Measurements from ENCODE around the gene TRMU.

The TRMU gene, protein sequence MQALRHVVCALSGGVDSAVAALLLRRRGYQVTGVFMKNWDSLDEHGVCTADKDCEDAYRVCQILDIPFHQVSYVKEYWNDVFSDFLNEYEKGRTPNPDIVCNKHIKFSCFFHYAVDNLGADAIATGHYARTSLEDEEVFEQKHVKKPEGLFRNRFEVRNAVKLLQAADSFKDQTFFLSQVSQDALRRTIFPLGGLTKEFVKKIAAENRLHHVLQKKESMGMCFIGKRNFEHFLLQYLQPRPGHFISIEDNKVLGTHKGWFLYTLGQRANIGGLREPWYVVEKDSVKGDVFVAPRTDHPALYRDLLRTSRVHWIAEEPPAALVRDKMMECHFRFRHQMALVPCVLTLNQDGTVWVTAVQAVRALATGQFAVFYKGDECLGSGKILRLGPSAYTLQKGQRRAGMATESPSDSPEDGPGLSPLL

DNA sequence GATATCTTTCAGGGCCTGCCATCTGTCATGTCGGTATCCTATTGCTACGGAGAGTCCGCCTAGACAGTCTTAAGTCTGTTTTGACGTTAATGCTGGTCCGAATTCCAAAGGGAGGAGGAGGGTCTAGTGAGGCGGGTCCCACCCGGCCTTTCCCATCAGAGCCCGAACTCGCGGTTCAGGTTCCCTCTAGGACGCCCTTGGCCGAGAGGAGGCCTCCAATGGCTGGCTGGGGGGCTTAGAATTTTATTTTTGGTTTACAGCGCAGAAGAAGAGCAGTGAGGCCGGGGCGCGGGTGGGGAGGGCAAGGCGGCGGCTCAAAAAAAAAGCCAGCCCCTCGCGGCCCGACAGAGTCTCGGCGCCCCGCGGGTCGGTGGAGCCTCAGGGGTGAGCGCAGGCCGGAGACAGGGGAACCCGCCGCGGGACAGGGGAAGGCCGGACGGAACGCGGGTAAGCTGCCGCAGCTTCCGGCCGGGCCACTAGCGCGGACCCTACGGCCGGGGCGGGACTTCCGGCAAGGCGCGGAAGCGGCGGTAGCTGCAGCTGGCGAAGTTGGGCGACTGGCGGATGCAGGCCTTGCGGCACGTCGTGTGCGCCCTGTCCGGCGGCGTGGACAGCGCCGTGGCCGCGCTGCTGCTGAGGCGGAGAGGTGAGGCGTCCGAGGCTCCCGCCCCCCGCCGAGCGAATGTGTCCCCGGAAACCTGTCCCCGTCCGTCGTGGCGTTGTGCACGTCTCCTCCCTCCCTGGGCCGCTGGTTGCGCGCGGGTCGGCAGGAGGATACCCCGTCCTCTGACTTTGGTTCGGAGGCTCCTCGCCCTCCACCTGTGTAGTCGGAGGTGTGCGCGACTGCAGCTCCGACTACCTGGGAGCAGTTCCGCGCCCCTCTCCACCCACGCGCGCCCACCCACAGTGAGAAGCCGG lies at the start of gene TRMU:
Gene TRMU, plus strand, starts transcription at position 514 of the 918 bp plus-strand sequence. Its CDS starts 51 bp downstream, at position 565.
- DNase-seq = peak; percentile 91

DNA sequence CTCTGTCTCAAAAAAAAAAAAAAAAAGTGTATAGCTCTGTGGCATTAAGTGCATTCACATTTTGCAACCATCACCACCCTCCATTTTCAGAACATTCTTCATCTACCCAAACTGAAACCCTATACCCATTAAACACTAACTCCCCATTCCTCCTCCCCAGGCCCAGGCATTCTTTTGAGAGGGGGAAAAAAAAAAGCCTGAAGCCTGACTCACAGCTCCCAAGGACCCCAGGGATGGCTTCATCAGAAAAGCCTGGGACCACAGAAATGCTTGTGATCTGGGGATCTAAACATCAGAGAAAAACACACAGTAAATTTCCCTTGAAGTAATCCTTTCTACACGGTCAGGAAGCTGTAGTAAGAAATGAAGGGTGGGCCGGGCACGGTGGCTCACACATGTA lies 49.5 kb upstream of the TRMU start:
- DNase-seq = no peak

DNA sequence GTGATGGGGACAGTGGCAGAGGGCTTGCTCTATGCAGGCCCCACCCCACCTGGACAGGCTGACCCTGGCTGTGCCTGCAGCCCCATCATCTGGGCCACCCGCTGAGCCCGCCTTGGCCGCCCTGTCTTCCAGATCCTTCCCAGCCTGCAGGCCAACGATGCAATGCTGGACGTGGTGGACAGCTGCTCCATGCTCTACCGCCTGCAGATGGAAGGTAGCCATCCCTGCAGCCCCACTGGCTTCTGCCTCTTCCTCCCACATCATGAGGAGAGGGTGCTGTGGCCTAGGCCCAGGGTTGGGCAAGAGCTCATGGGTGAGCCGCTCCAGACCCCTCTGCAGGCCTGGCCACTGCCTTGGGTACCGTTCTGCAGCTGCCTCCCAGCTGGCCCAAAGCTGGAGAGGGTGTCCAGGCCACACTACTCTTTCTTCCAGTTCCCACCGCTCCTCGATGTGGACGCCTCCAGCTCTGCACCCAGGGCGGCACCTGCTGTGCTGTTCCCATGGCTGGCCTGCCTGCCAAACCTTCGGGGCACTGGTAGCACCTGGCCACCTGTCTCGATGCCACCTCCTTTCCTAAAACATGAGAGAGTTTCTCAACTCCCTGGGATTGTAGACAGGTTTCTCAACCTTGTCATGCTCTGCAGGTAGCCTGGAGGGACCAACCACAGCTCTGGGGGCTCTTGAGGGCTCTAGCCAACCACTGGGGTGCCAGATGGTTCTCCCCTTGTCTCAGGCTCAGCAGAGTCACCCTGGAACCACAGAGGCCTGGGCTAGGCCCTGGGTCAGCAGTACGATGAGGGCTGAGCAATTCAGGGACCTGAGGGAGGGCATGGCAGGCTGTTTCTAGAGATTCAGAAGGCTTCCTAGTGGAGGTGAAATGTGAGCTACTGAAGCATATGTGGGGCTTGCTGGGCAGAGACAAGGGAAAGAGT lies 48.3 kb upstream of the TRMU start:
- DNase-seq = no peak

DNA sequence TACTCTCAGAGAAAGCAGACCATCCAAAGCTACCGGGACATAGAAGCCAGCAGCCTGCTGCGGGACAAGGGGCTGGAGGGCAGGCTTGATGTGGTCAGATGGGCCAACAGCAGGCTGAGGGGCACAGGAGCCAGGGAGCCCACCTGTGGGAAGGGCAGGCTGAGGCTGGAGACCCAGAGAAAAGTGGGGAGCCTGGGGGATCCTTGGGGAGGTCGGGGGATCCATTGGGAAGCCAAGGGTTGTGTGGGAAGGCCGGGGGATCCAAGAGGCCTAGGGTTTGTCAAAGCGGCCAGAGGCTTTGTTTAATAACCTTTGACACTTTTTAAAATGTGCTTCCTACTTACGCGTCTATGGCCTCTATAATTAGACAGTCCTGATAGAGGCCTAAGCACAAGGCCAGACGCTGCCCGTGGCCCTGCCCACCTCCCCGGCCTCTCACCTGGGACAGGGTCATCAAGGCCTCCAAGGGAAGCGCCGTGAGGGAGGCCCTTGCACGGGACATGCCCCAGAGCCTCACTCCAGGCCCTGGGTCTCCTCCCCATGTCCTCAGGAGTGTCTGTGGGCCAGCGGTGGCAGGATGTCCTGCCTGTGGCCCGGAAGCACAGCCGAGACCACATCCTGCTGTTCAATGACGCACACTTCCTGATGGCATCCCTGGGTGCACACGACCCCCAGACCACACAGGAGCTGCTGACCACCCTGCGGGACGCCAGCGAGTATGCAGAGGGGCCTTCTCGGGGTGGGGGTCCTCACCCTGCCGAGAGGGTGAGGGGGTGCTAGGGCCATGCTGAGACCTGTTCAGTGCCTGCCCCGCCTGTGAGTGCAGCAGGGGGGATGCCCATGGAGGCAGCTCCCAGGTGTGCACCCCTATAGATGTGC lies 47.4 kb upstream of the TRMU start:
- no peak for DNase-seq

DNA sequence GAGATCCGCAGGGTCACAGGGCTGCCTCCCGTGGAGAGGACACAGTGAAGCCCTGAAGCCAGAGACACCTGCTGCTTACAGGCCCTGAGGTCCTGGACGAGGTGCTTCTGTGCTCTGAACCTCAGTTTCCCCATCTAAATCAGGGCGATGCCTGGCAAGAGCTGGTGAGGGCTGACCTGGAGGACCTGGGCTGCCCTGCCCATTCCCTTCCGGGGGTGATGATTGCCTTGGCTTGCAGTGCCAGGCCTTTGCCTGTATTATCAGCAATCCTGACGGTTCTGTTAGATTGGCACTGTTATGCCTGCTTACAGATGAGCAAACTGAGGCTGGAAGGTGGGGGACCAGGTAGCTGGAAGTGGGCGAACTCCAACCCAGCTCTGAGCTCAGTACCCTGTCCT lies 46.7 kb upstream of the TRMU start:
- no peak for DNase-seq

DNA sequence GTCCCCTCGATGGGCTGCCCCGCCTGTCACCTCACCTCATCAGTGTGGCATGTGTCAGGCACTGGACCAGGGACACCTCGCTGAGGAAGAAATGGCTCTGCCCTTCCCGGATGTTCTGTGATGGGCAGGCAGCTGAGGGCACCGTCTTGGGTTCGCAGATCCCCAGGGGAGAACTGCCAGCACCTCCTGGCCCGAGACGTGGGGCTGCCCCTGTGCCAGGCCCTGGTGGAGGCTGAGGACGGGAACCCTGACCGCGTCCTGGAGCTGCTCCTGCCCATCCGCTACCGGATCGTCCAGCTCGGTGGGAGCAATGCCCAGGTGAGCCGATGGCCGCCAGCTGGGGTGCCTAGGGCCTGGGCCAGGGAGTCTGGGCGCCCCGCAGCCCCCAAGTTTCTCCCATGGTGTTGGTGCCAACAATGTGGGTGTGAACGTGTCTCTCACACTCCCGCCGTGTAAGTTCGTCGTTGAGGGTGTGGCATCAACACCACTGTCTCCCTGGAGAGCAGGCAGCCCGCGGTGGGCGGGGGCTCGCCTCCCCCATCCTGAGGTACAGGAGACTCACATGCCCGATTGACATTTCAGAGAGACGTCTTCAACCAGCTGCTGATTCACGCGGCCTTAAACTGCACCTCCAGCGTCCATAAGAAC lies 46.1 kb upstream of the TRMU start:
- no peak for DNase-seq

DNA sequence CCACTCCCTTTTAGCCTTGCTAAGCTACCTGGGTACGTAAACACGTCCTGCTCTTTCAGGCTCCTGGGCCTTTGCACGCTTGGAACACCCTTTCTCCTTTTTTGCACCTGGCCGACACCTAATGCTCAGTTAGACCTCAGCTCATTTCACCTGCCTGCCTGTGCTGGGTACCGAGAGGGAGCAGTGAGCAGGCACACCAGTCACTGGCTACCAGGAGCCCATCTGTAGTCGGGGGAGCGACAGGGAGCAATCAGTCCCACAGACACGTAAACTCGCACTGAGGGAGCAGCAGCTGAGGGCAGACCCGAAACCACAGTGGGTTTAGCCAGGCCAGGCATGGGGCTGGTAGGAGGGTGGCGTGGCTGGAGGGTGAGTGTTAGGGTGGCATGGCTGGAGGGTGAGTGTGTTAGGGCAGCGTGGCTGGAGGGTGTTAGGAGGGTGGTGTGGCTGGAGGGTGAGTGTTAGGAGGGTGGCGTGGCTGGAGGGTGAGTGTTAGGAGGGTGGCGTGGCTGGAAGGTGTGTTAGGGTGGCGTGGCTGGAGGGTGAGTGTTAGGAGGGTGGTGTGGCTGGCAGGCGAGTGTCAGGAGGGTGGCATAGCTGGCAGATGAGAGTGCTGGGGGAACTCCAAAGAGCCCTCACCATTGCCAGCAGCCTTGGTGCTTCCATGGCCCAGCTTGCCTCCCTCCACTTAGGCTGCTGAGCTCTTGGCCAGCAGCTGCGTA lies 45.2 kb upstream of the TRMU start:
- DNase-seq = no peak

DNA sequence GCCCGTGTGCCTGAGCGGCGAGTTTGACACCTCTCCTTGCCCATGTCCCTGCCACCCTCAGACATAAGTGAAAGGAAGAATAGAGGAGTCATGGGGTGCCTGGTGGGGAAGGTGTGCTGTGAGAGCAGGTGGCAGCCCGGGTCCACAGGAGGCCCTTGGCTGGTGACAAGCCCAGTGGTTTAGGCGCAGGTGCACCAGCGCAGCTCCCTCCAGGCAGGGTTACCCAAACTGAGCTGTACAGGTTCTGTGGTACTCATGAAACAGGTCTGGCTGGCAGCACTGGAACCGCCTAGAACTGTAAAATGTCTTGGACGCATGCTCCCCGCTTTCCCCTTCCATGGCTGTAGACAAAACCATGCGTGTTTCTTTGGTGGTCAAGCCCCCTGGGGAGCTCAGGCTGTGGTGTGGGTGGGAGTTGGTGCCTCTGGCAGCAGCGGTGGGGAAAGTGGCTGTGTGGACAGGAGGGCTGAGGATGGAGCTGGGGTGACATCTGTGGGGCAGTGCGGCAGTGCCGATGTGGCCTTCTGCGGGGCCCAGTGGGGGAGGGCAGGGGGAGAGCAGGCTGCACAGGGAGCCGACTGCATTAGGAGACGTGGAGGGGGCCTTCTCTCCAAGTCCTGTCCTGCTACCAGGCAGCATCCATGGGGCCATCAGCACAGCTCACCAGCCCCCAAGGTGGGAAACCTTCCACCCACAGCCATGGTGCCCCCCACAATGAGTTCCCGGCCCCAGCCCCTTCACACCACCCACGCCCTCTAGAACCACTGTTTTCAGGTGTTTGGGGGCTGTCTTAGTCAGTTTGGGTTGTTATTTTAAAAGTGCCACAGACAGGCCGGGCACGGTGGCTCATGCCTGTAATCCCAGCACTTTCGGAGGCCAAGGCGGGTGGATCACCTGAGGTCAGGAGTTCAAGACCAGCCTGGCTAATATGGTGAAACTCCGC lies 44.4 kb upstream of the TRMU start:
- DNase-seq = no peak

DNA sequence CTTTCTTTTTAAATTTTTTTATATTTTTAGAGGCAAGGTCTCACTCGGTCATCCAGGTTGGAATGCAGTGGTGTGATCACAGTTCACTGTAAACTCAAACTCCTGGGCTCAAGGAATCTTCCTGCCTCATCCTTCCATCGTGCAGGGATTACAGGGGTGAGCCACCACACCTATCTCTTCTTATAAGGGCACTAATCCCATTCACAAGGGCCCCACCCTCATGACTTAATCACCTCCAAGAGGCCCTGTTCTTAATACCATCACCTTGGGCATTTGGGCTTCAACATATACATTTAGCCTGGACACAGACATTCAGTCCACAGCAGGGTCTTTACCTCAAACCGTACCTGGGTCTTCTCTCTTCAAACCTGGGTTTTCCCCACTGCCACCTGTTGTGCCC lies 43.3 kb upstream of the TRMU start:
- DNase-seq = no peak

DNA sequence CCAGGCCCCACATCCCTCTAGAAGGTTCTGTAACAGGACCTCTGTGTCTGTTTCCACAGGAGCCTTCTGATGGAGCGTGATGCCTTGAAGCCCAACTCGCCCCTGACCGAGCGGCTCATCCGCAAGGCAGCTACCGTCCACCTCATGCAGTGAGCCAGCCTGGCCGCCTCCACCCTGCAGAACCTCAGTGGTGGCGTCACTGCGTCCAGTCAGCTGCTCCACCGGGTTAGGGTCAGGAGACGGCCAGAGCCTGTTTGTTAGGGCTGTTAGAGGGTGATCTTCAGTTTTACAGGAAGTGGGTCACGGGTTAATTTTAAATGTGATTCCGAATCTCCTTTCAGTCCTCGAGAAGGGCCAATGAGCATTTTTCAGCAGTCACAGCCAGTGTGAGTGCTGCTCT lies 42.8 kb upstream of the TRMU start:
- no peak for DNase-seq

DNA sequence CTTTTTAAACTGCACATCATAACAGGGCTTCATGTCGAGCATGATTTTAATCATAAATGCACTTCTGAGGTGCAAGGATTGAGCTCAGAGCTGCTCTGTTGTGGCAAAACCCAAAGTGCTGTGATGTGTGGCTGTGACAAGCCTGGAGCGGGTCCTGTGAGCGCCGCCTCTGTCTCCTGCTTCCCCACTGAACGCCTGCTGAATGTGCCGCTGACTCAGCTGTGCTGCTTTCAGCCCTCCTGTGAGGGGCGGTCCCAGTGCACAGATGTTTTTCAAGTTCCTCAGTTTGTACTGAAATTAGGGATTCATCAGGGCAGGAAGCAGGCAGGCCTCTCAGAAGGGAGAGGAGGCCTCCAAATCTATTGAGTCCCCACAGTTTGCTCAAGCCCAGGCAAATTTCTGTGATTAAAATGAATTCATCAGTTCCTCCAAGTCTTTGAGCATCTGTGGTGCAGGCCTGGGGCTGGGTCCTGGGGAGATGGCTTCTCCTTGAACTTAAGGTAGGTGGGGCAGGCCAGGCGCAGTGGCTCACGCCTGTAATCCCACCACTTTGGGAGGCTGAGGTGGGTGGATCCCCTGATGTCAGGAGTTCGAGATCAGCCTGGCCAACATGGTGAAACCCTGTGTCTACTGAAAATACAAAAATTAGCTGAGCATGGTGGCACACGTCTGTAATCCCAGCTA lies 41.8 kb upstream of the TRMU start:
- DNase-seq = no peak

DNA sequence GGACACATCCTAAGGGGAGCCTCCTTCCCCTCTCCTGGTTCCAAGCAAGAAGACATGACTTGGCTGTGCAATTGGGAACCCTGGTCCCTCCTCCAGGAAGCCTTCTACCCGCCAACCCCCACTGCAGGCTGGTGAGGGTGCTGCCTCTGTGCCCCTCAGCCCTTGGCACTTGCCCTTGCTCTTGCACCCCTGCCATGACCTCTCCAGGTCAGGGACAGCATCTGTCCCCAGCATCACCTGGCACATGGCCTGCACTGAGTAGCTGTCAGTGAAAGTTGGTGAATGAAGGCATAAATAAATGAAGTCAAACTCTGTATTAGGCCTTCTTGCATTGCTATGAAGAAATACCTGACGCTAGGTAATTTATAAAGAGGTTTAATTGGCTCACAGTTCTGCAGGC lies 40.7 kb upstream of the TRMU start:
- DNase-seq = no peak

DNA sequence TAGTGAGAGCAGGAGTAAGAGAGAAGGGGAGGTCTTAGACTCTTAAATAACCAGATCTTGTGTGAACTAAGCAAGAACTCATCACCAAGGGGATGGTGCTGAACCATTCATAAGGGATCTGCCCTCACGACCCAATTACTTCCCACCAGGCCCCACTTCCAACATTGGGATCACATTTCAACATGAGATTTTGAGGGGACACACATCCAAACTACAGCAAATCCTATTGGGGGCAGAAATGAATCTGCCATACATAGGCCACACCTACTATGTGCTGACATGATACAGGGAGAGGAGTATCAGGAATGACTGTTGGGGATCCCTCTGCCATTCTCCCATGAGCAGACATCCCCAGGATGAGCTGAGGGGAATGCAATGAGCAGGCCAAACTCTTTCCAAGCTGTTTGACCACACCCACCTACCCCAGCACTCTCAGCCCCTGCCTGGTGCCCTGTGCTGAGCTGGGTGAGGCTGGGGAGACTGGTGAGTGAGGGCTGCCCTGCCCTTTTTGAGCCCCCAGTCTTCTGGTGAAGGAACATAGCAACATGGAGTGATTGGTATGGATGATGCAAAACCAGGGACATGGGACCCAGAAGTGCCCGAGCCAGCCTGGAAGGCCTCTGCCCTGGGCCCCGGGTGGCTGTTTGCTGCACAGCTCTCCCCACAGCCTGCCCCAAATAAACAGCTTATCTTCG lies 40.1 kb upstream of the TRMU start:
- no peak for DNase-seq

DNA sequence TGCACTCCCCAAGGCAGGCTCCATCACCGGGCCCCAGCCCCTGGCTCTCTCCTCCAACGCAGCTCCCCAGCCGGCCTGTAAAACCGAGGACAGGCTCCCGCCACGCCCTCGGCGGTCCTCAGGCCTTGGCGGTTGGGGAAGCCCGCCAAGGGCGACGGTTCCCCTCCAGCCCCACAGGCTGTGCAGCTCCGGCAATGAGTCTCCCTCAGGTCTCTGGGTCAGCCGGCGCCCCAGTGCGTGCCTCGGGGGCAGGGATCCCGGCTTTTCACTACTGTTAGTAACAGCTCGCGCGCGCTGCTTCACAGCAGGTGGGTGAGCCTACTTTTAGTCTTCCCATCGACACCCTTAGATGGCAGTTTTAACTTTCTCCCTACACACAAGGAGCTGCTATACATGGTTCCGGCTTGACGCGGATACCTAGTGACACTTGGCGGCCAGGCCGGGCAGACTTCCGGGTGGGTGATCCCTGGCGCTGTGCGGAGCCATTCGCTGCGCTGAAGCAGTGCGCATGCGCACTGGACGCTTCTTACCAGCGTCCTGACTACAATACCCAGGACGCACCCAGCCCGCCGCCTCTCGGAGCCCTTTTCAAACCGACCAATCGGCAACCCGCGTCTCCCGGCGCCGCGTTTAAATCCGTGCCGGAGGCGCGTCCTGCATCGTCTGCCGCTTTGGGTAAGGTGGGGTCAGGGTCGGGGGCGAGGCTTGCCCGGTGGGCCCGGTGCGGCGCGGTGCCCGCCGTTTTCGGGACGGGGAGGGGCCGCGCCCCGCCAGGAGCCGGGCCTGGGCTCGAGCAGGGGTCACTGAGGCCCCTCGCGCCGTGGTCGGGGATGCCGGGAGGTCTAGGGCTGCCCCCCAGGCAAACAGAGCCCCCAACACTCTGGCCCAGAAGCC lies 39.0 kb upstream of the TRMU start, which contains the start of gene GTSE1:
Gene GTSE1, plus strand, starts transcription at position 614 of the 894 bp plus-strand sequence. CDS start 531 bp downstream, outside the sequence.
- peak; percentile 96 for DNase-seq

DNA sequence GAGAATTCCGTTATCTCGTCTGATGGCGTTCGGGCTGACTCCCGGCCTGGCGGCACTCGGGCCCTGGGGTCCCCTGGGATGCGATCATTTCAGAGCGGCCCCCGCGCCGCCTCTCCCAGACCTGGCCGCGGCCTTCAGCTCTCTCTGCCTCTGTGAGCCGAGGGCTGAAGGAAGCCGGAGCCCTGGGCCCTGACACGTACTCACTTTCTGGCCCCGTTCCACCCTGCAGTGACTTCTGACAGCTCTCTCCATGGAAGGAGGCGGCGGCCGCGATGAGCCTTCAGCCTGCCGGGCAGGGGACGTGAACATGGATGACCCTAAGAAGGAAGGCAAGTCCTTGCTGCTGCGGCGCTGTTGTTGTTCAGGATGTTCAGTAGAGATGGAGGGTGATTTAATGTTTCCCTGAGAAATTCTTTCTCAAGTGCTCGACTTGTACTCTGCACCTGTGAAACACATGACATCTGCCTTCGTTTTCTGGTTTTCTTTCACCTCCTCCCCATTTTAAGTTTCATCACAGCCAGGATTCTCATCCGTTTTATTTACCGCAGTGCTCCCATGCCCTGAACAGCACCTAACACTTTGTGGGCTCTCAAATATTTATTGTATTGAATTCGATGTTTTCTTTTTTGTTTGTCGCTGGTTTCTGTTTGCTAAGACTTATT lies 38.2 kb upstream of the TRMU start:
- DNase-seq = peak; percentile 55

DNA sequence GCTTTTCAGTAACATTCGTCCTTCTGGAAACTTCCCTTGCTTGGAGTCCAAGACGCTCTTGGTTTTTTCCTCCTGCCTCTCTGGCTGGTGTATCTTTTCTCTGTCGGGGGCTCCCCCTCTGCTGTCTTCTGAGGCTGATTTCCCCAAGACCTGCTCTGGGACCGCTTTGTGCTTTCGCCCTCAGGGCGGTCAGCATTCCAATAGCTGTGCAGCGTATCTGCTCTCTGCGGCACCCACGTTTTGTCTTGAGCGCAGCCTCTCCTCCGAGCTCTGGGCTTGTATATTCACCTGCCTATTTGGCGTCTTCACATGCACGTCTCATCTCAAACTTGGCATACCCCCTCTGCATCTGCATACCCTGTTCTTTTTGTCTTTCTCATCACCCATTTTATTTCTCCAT lies 36.4 kb upstream of the TRMU start:
- no peak for DNase-seq

Measured in HCEC 1CT (cell line).